Measurements from ENCODE around the gene DUOX1.

The DUOX1 gene

GRCh38 chr15:45198337-45199135 lies 68.7 kb downstream of the DUOX1 start:
- peak; percentile 96 for DNase-seq

GRCh38 chr15:45199136-45199810 lies 69.5 kb downstream of the DUOX1 start:
- DNase-seq: no peak

- peak; percentile 96 for DNase-seq
These were observed 70.4 kb downstream of the DUOX1 start for GRCh38 chr15:45200001-45200798.

GRCh38 chr15:45200799-45201556 lies 71.2 kb downstream of the DUOX1 start:
- DNase-seq: peak; percentile 83

- DNase-seq: no peak
These were observed 71.7 kb downstream of the DUOX1 start for GRCh38 chr15:45201557-45201859.

GRCh38 chr15:45201869-45202268 lies 72.1 kb downstream of the DUOX1 start:
- DNase-seq: no peak

- DNase-seq: peak; percentile 70
These were observed 73.4 kb downstream of the DUOX1 start for GRCh38 chr15:45203182-45203581.

- peak; percentile 65 for DNase-seq
These were observed 75.4 kb downstream of the DUOX1 start for GRCh38 chr15:45205192-45205591.

GRCh38 chr15:45212493-45212892 lies 82.7 kb downstream of the DUOX1 start:
- DNase-seq: no peak

Measured in MV-4-11 (cell line).